Kidney epithelial cell (primary cell): ENCODE measurements around the gene DHTKD1. TPM values are rescaled to one million over a fixed set of nuclear protein-coding genes. Genes with fewer than 3 reads are reported as not detected.

Experiments used
- DNase-seq: peaks from one replicate; pipeline ENCODE4 v3.0.0-alpha.2; 2010; ENCODE audit warnings: low read depth
- H3K27me3 ChIP-seq: 2 replicates; pipeline ENCODE4 v1.6.0; 2011; ENCODE audit warnings: low read length; ENCODE audit not compliant: control insufficient read depth, insufficient read depth
- H3K36me3 ChIP-seq: 2 replicates; pipeline ENCODE4 v1.5.1; 2011; ENCODE audit warnings: low read length; ENCODE audit not compliant: control insufficient read depth, insufficient read depth
- H3K4me3 ChIP-seq: 2 replicates; pipeline ENCODE4 v1.5.1; 2011; ENCODE audit warnings: low read depth, mild to moderate bottlenecking, control low read depth, low read length
- total RNA-seq: library from RNA; depleted of rRNA; stranded (reverse); fragments of >200 nt; gene quantifications from 2 replicates; pipeline ENCODE4 v1.2.3, GENCODE V29; 2015
- TF ChIP-seq, protein P1 (sequence below): IDR thresholded peaks from 2 replicates; pipeline ENCODE4 v1.5.1; 2011; ENCODE audit warnings: mild to moderate bottlenecking, moderate library complexity, low read length, control low read depth, inconsistent platforms; ENCODE audit not compliant: insufficient read depth, poor library complexity, severe bottlenecking

The DHTKD1 gene
- total RNA-seq, 1 donor from 2014 or later: 17.3 TPM

DNA sequence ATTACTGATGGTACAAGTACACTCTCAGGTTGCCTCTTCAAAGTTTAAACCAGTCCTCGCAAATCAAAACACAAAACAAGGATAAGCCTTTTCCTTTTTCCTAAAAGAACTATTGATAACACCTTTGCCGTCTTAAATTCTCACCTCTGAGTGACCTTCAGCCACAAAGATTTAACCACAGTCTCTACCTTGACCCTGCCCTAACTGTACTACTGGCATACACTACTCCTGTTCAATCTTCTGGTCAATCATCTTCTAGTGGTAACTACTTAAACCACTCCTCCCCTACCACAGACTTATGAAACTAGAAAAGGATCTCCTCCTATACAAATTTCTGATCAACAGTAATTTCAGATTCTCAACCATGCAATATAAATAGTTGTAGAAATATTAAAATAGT is 41.2 kb upstream of the DHTKD1 start:
- Histone ChIP-seq H3K27me3 (no peaks in the 10 kb centered on the region), H3K36me3 (no peaks in the 10 kb centered on the region), H3K4me3 (no peak overlapping the region)
- TF ChIP-seq, protein P1, sequence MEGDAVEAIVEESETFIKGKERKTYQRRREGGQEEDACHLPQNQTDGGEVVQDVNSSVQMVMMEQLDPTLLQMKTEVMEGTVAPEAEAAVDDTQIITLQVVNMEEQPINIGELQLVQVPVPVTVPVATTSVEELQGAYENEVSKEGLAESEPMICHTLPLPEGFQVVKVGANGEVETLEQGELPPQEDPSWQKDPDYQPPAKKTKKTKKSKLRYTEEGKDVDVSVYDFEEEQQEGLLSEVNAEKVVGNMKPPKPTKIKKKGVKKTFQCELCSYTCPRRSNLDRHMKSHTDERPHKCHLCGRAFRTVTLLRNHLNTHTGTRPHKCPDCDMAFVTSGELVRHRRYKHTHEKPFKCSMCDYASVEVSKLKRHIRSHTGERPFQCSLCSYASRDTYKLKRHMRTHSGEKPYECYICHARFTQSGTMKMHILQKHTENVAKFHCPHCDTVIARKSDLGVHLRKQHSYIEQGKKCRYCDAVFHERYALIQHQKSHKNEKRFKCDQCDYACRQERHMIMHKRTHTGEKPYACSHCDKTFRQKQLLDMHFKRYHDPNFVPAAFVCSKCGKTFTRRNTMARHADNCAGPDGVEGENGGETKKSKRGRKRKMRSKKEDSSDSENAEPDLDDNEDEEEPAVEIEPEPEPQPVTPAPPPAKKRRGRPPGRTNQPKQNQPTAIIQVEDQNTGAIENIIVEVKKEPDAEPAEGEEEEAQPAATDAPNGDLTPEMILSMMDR: no peak
- no peak for DNase-seq

- TF ChIP-seq, protein P1: no peak
- no peaks in the 10 kb centered on the region for H3K36me3 ChIP-seq
- no peaks in the 10 kb centered on the region for H3K27me3 ChIP-seq
- no peak overlapping the region for H3K4me3 ChIP-seq
- no peak for DNase-seq
Observed at GRCh38 chr10:12031404-12031803, 37.4 kb upstream of the DHTKD1 start.

GRCh38 chr10:12036073-12036655 is 32.6 kb upstream of the DHTKD1 start:
- Histone ChIP-seq H3K36me3 (no peaks in the 10 kb centered on the region), H3K4me3 (no peak overlapping the region)
- TF ChIP-seq, protein P1: no peak

GRCh38 chr10:12041766-12042408 is 26.9 kb upstream of the DHTKD1 start:
- Histone ChIP-seq H3K27me3 (no peaks in the 10 kb centered on the region), H3K36me3 (no peaks in the 10 kb centered on the region), H3K4me3 (peak overlapping the region; percentile 64)
- no peak for DNase-seq
- TF ChIP-seq, protein P1: no peak

More at GRCh38 chr10:12036073-12036655, 32.6 kb upstream of the DHTKD1 start:
- no peaks in the 10 kb centered on the region for H3K27me3 ChIP-seq
- no peak for DNase-seq

- TF ChIP-seq, protein P1: no peak
- H3K27me3 ChIP-seq: no peaks in the 10 kb centered on the region
- no peaks in the 10 kb centered on the region for H3K36me3 ChIP-seq
- peak overlapping the region; percentile 64 for H3K4me3 ChIP-seq
- DNase-seq: no peak
Observed at GRCh38 chr10:12042409-12042796, 26.4 kb upstream of the DHTKD1 start.
